Measurements from ENCODE around the gene MCOLN1.
"Not testable (repeated sequence)": the region's sequence is repeated elsewhere in the genome, so short reads cannot be mapped to it uniquely, and the experiment has no call there.

Gene MCOLN1

GRCh38 chr19:7544626-7545025 is 22.2 kb downstream of the MCOLN1 start:
- no peak for DNase-seq

GRCh38 chr19:7545300-7545699 is 22.9 kb downstream of the MCOLN1 start:
- no peak for DNase-seq

GRCh38 chr19:7545904-7546303 is 23.5 kb downstream of the MCOLN1 start:
- DNase-seq: no peak

GRCh38 chr19:7547159-7547558 is 24.7 kb downstream of the MCOLN1 start:
- no peak for DNase-seq

GRCh38 chr19:7549429-7550148 is 27.2 kb downstream of the MCOLN1 start:
- DNase-seq: no peak

GRCh38 chr19:7550169-7550770 is 27.8 kb downstream of the MCOLN1 start:
- DNase-seq: no peak

- peak; percentile 22 for DNase-seq
Measured at GRCh38 chr19:7550987-7551761, 28.8 kb downstream of the MCOLN1 start.

- no peak for DNase-seq
Measured at GRCh38 chr19:7552781-7553180, 30.4 kb downstream of the MCOLN1 start.

GRCh38 chr19:7554565-7554964 is 32.1 kb downstream of the MCOLN1 start:
- DNase-seq: no peak

GRCh38 chr19:7554990-7555864 is 32.8 kb downstream of the MCOLN1 start:
- DNase-seq: no peak

GRCh38 chr19:7556696-7557315 is 34.4 kb downstream of the MCOLN1 start:
- DNase-seq: no peak

- DNase-seq: no peak
Measured at GRCh38 chr19:7558667-7559066, 36.2 kb downstream of the MCOLN1 start.

GRCh38 chr19:7559102-7559501 is 36.7 kb downstream of the MCOLN1 start:
- no peak for DNase-seq

GRCh38 chr19:7560255-7560654 is 37.8 kb downstream of the MCOLN1 start:
- no peak for DNase-seq

- no peak for DNase-seq
Measured at GRCh38 chr19:7561325-7561724, 38.9 kb downstream of the MCOLN1 start.

GRCh38 chr19:7562646-7563393 is 40.4 kb downstream of the MCOLN1 start:
- DNase-seq: no peak

- no peak for DNase-seq
Measured at GRCh38 chr19:7564866-7565265, 42.4 kb downstream of the MCOLN1 start.

- DNase-seq: no peak
Measured at GRCh38 chr19:7565332-7565731, 42.9 kb downstream of the MCOLN1 start.

GRCh38 chr19:7570761-7571160 is 48.3 kb downstream of the MCOLN1 start:
- no peak for DNase-seq

- no peak for DNase-seq
Measured at GRCh38 chr19:7575434-7576040, 53.1 kb downstream of the MCOLN1 start.

GRCh38 chr19:7577422-7577821 is 55.0 kb downstream of the MCOLN1 start:
- DNase-seq: not testable (repeated sequence)
